T47D (cell line): ENCODE results near the gene ZFHX2.
A peak's percentile ranks its signal among the peaks of the same experiment; 100 is the strongest.
"Not testable (repeated sequence)": the region's sequence is repeated elsewhere in the genome, so short reads cannot be mapped to it uniquely, and the experiment has no call there.

Experiments used
- DNase-seq, 2 experiments: peaks; one replicate each; pipeline versions ENCODE4 v3.0.0 to v3.0.0-alpha.2; 2011 to 2012; ENCODE audit warnings: low read depth in 1 of 2, low spot score in 1 of 2
- JUND ChIP-seq: IDR thresholded peaks from 2 replicates; pipeline ENCODE4 v1.6.1; 2012; ENCODE audit warnings: low read depth
- in situ Hi-C: cut with HindIII; loops from 2 replicates; pipeline ENCODE4 v1.10.0; 2016; ENCODE audit warnings: low sequenced_read_pairs, low pct_unique_long_range_greater_than_20kb

Gene ZFHX2

DNA sequence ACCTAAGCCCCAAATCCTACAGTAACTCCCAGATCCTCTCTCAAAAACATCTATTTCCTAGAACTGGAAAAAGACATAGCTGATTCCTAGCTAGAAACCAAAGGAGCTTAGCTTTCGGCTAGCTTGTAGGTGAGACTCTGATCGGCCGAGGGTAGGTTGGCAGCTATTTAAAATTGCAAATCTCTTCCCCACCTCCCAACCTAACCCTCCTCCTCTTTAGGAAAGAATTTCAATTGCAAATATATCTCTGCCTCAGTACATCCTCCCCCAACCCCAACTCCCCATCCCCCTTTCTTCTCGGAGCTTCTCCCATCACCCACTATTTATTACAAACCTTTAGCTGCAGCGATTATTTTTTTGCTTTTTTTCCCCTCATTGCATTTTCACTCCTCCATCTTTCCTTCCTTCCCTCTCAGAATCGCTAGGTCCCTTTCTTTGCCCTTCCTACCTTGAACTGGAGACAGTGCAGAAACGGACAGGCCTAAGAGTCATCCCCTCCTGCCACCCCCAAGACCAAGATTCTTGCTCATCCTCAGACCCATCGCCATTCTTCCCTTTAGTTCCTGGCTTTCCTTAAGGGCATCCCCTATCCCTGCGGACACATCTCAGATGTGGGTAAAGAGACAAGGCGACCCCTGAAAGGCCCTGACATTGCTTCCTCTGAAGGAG is 13.4 kb downstream of the ZFHX2 start:
- no peak for TF ChIP-seq JUND
- no peak for DNase-seq
- in situ Hi-C loops = no loop called here

DNA sequence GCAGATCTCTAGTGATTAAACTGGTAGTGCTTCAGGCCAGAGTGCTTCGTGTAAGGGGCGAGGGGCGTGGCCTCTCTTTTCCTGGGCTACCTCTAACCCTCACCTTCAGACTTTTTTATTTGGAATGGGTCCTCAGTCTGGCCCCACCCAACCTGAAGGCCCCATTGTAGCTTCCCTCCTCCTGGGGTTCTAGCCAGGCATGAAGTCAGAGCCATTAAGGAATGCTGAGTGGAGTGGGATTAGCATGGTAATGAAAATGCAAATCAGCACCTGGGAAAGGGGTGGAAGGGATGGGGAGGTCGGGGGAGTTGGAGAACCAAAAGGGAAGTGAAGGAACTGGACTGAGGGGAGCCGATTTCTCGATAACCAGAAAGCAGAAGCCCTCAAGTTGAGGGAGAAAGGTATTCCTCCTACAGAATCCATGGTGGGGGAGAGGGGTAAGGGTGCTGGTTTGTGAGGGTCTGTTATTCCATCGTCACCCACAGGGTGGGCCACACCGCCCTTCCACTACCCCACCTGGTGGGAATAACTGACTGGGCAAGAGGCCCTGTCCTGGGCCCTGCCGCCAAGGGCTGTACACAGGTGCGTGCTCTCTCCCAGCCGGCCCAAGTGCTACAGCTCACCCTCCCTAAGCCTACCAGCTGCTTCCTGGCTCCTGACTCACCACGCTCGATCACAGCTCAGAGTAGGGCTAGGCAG is 14.1 kb downstream of the ZFHX2 start:
- no peak for TF ChIP-seq JUND
- in situ Hi-C loops = no loop called here
- DNase-seq = no peak

DNA sequence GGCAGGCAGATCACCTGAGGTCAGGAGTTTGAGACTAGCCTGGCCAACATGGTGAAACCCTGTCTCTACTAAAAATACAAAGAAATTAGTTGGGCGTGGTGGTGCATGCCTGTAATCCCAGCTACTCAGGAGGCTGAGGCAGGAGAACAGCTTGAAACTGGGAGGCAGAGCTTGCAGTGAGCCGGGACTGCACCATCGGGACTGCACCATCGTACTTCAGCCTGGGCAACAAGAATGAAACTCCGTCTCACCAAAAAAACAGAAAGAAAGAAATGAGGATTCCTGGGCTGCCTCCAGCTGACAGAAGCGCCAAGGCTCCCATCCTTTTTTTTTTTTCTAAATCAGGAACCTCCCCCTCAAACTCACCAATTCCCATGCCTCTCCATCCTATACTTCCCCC is 14.7 kb downstream of the ZFHX2 start:
- DNase-seq, in situ Hi-C loops: not testable (repeated sequence)

DNA sequence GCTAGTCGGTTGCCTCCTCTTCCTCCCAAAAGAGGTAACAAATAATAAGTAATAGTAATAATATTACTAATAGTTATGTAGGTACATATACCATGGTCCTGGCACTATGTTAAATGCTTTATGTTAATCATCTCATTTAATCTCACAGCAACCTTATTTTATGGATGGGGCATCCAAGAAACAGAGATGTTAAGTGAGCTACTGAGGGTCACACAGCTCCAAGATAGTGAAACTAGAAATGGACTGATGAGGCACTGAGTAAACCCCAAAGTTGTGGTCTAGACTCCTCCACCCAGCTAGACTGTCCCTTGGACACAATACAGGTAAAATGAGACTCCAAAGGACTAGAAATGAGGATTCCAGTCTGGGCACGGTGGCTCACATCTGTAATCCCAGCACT is 15.1 kb downstream of the ZFHX2 start:
- in situ Hi-C loops = no loop called here
- TF ChIP-seq JUND = no peak
- no peak for DNase-seq

DNA sequence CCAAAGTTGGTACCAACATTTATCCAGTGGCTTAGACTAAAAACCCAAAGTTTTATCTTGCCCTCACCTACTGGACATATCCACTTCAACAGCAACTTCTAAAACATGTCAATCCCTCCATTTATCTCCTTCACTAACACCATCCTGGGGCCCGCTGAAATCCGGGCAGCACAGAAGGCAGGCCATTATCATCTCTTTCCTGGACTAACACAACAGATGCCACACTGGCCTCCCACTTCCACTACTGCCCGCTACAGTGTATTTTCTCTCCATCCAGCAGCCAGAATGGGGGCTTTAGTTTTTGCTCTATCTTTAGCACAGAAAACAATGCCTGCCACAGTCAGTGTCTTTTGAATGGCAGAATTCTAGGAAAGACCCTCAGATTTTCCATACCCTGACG is 15.6 kb downstream of the ZFHX2 start:
- TF ChIP-seq JUND = no peak
- DNase-seq = no peak
- in situ Hi-C loops = no loop called here

DNA sequence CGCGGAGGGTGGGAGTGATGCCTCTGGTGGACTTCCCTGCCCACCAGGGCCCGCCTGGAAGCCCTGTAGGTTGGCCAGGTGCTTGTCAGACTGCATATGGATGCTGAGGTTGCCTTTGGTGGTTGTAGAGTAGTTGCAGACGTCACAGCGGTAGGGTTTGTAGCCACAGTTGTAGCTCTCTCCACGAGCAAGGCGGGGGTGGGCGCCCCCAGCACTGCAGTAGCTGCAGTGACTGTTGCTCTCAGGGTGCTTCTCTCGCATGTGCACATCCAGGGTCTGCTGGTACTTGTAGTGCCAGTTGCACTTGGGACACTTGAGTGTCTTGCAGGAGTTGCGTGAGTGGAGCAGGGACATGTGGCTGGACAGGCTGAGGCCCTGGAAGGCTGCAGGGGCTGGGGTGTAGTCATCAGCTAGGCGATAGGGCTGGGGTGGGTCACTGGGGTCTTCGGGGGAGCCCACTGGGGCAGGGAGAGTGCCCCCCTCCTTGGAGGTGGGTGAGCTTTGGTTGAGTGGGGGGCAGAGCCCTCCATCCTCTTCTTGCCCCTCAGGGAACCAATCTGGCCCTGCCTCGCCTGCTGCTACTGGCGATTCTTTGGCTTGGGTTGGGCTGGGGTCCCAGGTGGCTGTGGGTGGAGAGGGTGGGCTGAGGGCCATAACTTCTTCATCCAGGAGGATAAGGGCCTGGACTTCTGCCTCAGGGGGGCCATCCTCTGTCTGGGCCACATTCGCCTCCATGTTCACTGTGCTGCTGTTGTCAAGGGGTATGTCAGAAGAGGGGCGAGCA is 17.7 kb downstream of the ZFHX2 start:
- TF ChIP-seq JUND = no peak
- in situ Hi-C loops = no loop called here

DNA sequence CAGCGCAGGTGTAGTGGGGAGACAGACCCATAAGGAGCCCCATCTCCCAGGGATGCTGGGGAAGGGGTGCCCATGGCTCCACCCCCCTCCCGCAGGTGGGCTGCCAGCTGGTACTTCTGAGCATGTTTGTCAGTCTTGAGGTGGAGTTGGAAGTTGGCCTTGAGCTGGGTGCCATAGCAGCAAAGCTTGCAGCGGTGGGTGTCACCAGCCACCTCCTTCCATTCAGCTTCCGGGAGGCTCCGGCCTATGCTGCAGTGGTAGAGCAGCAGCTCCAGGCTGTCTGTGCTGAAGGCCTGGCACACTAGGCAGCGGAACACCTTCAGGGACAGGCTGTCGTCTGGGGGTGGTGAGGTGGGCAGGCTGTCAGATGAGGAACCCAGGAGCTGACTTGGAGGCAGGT is 18.9 kb downstream of the ZFHX2 start:
- no peak for DNase-seq
- no peak for TF ChIP-seq JUND
- in situ Hi-C loops = no loop called here

More for the DNA sequence above, 17.7 kb downstream of the ZFHX2 start:
- DNase-seq = no peak

DNA sequence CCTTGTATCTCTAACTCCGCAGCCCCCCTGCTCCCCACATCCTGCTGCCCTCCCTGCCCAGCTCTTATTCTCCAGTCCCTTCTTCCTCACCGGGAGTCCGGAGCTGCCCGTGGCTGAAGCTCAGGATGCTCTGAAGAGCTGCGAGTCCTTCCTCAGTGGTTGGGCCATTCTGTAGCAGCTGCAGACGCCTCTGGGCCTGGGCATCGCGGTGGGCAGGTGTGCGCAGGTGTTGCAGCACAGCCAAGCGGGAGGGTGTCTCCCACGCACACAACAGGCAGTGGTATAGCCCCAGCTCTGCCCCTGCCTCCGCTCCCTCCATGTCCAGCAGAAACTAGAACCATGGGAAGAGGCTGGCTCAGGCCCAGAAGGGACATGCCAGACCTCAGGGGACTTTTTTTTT is 20.2 kb downstream of the ZFHX2 start:
- TF ChIP-seq JUND = no peak
- in situ Hi-C loops = no loop called here
- DNase-seq = no peak

DNA sequence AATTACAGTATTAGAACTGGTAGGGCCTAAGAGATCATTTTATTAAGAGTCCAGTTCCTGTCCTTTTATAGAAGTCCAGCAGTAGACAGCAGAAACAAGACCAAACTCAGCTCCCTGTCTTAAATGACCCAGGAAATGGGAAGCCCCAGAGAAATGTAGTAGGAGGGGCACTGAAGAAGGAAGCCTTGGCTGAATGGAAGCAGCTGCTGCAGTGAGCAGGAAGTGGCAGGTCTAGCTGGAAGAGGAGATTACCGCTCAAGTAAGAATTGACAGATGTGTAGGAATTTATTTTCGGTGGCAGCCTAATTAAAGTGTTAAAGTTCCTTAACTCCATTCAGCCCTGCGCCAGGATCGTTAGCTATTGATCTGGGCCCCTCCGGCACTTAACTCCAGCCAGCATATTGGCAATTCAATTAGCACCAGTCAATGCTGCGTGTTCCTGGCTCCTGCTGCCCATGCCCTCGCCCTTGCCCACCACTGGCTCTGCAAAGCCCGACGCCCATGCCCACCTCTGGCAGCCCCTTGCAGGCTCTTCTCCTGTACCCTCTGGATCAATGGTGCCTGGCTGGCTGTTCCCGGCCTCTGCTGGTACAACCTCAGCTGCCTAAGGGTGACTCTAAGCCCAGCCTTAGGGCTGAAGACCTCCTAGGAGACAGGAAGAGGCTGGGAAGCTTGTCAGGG is 21.1 kb downstream of the ZFHX2 start:
- no peak for DNase-seq
- TF ChIP-seq JUND = no peak
- in situ Hi-C loops = no loop called here

DNA sequence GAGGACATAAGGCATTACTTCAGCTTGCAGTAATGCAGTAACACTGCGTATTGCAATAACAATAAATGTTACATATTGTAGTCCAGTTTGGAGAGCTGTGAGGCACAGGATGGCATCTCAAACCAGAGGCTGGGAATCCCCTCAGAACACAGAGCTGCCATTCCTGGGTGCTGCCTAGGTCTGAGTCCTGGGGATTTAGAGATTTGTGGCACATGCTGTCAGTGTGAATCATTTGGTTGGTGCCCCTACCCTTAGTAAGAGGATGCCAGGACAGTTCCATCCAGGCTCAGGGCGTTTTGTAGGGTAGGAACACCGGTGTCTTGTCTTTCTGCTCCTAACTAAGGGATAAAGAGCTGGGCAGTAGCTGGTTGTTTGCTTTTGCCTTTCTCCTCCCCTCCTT is 22.5 kb downstream of the ZFHX2 start:
- TF ChIP-seq JUND = no peak
- in situ Hi-C loops = no loop called here
- DNase-seq = no peak

DNA sequence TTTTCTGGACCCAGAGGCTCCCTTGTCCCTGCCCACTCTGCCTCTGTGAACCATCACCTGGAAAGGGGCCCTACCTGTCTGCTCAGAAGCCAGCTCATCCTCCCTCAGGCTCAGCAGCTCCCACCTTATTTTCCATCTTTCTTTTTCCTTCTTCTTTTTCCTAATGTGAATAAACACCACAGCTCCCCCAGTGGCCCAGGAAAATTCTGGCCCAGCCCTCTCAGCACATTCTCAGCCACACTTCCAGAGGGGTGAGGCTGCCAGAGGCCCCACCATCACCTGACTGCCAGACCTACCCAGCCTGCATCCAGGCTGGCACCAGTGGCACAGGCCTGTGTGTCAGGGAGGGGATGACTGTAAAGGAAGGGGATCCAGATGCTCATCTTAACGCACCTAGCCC is 23.0 kb downstream of the ZFHX2 start:
- DNase-seq = peak in 1 of 2 experiments; percentile 10
- in situ Hi-C loops = no loop called here
- TF ChIP-seq JUND = no peak

DNA sequence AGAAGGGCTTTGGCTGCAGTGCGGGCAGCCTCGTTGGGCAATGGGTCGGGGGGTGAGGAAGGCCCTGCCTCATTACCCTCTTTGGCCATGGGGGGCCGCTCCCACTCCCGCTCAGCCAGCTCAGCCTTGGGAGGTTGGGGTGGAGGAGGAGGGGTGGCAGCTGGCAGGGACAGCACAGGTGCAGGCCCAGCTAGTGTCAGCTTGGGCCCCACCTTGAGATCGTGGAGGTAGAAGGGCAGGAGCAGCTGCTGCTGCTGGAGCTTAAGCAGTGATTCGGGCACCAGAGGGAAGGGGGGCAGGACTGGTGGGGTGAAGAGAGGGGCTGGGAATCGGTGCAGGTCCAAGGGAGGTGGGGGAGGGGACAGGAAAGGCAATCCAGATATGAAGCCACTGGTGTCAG is 26.0 kb downstream of the ZFHX2 start:
- in situ Hi-C loops = no loop called here
- no peak for DNase-seq
- TF ChIP-seq JUND = no peak

DNA sequence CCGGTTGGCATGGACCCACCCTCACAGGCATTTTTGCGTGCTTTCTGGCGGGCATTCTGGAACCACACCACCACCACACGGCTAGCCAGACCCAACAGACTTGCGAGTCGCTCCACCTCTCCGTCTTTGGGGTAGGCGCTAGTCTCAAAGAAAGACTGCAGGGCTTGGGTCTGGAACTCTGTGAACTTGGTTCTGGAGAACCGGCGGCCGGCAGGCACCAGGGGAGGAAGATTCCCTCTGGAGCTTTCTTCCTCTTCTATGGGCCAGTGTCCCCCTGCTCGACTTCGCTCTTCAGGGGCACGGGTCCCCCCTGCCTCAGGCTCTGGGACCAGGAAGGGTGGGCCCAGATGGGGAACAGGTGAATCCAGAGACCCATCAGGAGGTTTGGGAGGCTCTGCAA is 26.6 kb downstream of the ZFHX2 start:
- no peak for DNase-seq
- no peak for TF ChIP-seq JUND
- in situ Hi-C loops = no loop called here
